H7 (cell line): ENCODE results near the gene USP17L13. TPM values are rescaled to one million over a fixed set of nuclear protein-coding genes. Genes with fewer than 3 reads are reported as not detected.
"Not testable (repeated sequence)": the region's sequence is repeated elsewhere in the genome, so short reads cannot be mapped to it uniquely, and the experiment has no call there.

Experiments used
- DNase-seq: peaks from one replicate; pipeline ENCODE4 v3.0.0; 2012
- H3K27me3 ChIP-seq: 2 replicates; pipeline ENCODE4 v1.6.0; 2011; ENCODE audit warnings: mild to moderate bottlenecking, low read length; ENCODE audit not compliant: control insufficient read depth, insufficient read depth
- H3K36me3 ChIP-seq: replicated peaks from 2 replicates; pipeline ENCODE4 v1.5.1; 2011; ENCODE audit warnings: low read length; ENCODE audit not compliant: control insufficient read depth, insufficient read depth
- H3K4me3 ChIP-seq: 2 replicates; pipeline ENCODE4 v1.5.1; 2011; ENCODE audit warnings: low read depth, mild to moderate bottlenecking, control low read depth, low read length, moderate library complexity; ENCODE audit not compliant: insufficient read depth
- total RNA-seq: library from RNA; depleted of rRNA; stranded (reverse); fragments of >200 nt; shearing (Covaris generic); gene quantifications from 2 replicates; pipeline ENCODE4 v1.2.3, GENCODE V29; 2014; rRNA removed

The USP17L13 gene
- total RNA-seq, 1 experiment from 2014 or later, result not detected

- not testable (repeated sequence) for H3K36me3 ChIP-seq, H3K4me3 ChIP-seq, DNase-seq, H3K27me3 ChIP-seq
These were observed 47.0 kb downstream of the USP17L13 start for GRCh38 chr4:9271719-9272118.

Other genes with a start within 250 kb of the USP17L13 start
- not detected in 2 replicates for gene FAM90A26, start 54.5 kb upstream of the USP17L13 start, total RNA-seq
- not detected in 2 replicates for gene USP17L10, start 14.2 kb upstream of the USP17L13 start, total RNA-seq
- not detected in 2 replicates for gene USP17L11, start 9.5 kb upstream of the USP17L13 start, total RNA-seq
- not detected in 2 replicates for gene USP17L12, start 4.7 kb upstream of the USP17L13 start, total RNA-seq
- gene USP17L15, start 9.5 kb downstream of the USP17L13 start, total RNA-seq, result not detected in 2 replicates
- gene USP17L17, start 19.0 kb downstream of the USP17L13 start, total RNA-seq, result not detected in 2 replicates
- gene USP17L18, start 23.7 kb downstream of the USP17L13 start, total RNA-seq, result not detected in 2 replicates
- not detected in 2 replicates for gene USP17L19, start 28.5 kb downstream of the USP17L13 start, total RNA-seq
- gene USP17L20, start 33.2 kb downstream of the USP17L13 start, total RNA-seq, result not detected in 2 replicates
- not detected in 2 replicates for gene USP17L21, start 38.0 kb downstream of the USP17L13 start, total RNA-seq
- gene USP17L22, start 42.7 kb downstream of the USP17L13 start, total RNA-seq, result not detected in 2 replicates
- not detected in 2 replicates for gene USP17L24, start 100.3 kb downstream of the USP17L13 start, total RNA-seq
- not detected in 2 replicates for gene USP17L25, start 105.0 kb downstream of the USP17L13 start, total RNA-seq
- gene USP17L26, start 109.8 kb downstream of the USP17L13 start, total RNA-seq, result not detected in 2 replicates
- gene USP17L5, start 114.5 kb downstream of the USP17L13 start, total RNA-seq, result not detected in 2 replicates
- not detected in 2 replicates for gene USP17L27, start 119.3 kb downstream of the USP17L13 start, total RNA-seq
- gene USP17L28, start 124.0 kb downstream of the USP17L13 start, total RNA-seq, result not detected in 2 replicates
- not detected in 2 replicates for gene USP17L29, start 128.7 kb downstream of the USP17L13 start, total RNA-seq
- not detected in 2 replicates for gene USP17L30, start 138.2 kb downstream of the USP17L13 start, total RNA-seq
- not detected in 2 replicates for gene DEFB131A, start 219.5 kb downstream of the USP17L13 start, total RNA-seq